Measurements from ENCODE around the gene SYCE1L.
"Not testable (repeated sequence)": the region's sequence is repeated elsewhere in the genome, so short reads cannot be mapped to it uniquely, and the experiment has no call there.

- TF ChIP-seq CTCF (tag by site-specific recombination; IDR thresholded peaks at IDR 0.05); MYNN (tag by site-specific recombination; IDR thresholded peaks at IDR 0.05; ENCODE audit: borderline replicate concordance); ZNF223 (tag by site-specific recombination; IDR thresholded peaks at IDR 0.05); ZNF10 (tag by site-specific recombination; IDR thresholded peaks at IDR 0.05); ZBTB6 (tag by site-specific recombination; IDR thresholded peaks at IDR 0.05); SETDB1 (IDR thresholded peaks at IDR 0.05; ENCODE audit: insufficient read length, low read length); ZNF174 (tag by site-specific recombination; IDR thresholded peaks at IDR 0.05); ZNF121 (tag by site-specific recombination; IDR thresholded peaks at IDR 0.05): not testable (repeated sequence)
- TF ChIP-seq REST (tag by site-specific recombination; IDR thresholded peaks at IDR 0.05): peak; percentile 72; the same call in 1 of the 2 replicates
Observed at GRCh38 chr16:77186298-77186697, 12.9 kb upstream of the SYCE1L start.
